AG20443 (cell line): ENCODE data around the gene TERT.

Experiments used
- DNase-seq: peaks from one replicate; pipeline ENCODE4 v3.0.0; 2012; ENCODE audit warnings: low spot score, mixed read lengths

TERT gene

GRCh38 chr5:1318659-1319251, 23.9 kb upstream of the TERT start:
- DNase-seq = no peak

- no peak for DNase-seq
These were observed 23.2 kb upstream of the TERT start for GRCh38 chr5:1317921-1318565.

GRCh38 chr5:1316588-1317340, 21.9 kb upstream of the TERT start:
- no peak for DNase-seq

- no peak for DNase-seq
These were observed 21.1 kb upstream of the TERT start for GRCh38 chr5:1315709-1316587.

- DNase-seq = no peak
These were observed 20.3 kb upstream of the TERT start for GRCh38 chr5:1315018-1315708.

- no peak for DNase-seq
These were observed 19.7 kb upstream of the TERT start for GRCh38 chr5:1314564-1314982.

- DNase-seq = no peak
These were observed 18.3 kb upstream of the TERT start for GRCh38 chr5:1312993-1313833.

GRCh38 chr5:1312206-1312605, 17.3 kb upstream of the TERT start:
- no peak for DNase-seq

- DNase-seq = no peak
These were observed 16.7 kb upstream of the TERT start for GRCh38 chr5:1311439-1312055.

- no peak for DNase-seq
These were observed 15.2 kb upstream of the TERT start for GRCh38 chr5:1310118-1310517.

GRCh38 chr5:1304033-1304432, 9.2 kb upstream of the TERT start:
- DNase-seq = no peak

GRCh38 chr5:1302258-1302657, 7.4 kb upstream of the TERT start:
- DNase-seq = no peak

GRCh38 chr5:1300581-1301083, 5.8 kb upstream of the TERT start:
- DNase-seq = no peak

- no peak for DNase-seq
These were observed 5.1 kb upstream of the TERT start for GRCh38 chr5:1299961-1300360.

GRCh38 chr5:1299511-1299850, 4.6 kb upstream of the TERT start:
- DNase-seq = no peak

GRCh38 chr5:1298723-1299510, 4.0 kb upstream of the TERT start:
- DNase-seq = no peak

- DNase-seq = no peak
These were observed 3.2 kb upstream of the TERT start for GRCh38 chr5:1298067-1298551.

- no peak for DNase-seq
These were observed 2.4 kb upstream of the TERT start for GRCh38 chr5:1297243-1297642.

- DNase-seq = no peak
These were observed 776 bp upstream of the TERT start for GRCh38 chr5:1295650-1296037.
